ENCODE measurements around the gene PRKAA1. TPM values are rescaled to one million over a fixed set of nuclear protein-coding genes. Genes with fewer than 3 reads are reported as not detected.
"Not testable (repeated sequence)": the region's sequence is repeated elsewhere in the genome, so short reads cannot be mapped to it uniquely, and the experiment has no call there.

PRKAA1 gene
- total and polyA plus RNA-seq, 2 of the 13 experiments (the other 11 are each of a cell fraction or from before 2014, with no cell fraction given), result 36.6 to 58.0 TPM

DNA sequence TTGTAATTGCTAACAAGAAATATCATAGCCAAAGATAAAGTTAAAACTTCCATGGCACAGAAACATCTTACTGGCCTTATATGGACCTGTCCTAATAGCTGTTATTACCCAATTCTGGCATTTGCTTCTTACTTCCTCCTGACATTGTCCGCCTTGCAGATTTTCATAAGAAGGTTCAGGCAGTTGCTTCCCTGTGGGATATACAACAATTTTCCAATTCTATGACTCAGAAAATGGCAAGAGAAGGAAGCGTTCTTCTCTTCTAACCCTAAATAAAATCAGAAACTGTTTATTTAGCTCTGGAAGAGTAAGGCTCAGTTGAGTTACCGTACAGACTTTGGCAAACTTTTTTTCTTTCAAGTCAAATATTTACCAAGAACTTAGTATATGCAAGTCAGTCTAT lies 1.7 kb downstream of the PRKAA1 start (continued):
- TF ChIP-seq NFYB (CRISPR knock-in tag; IDR thresholded peaks at IDR 0.05), result no peak
- TF ChIP-seq ZNF703 (CRISPR knock-in tag; IDR thresholded peaks at IDR 0.05; ENCODE audit: borderline replicate concordance), result no peak
- TF ChIP-seq, protein P1, sequence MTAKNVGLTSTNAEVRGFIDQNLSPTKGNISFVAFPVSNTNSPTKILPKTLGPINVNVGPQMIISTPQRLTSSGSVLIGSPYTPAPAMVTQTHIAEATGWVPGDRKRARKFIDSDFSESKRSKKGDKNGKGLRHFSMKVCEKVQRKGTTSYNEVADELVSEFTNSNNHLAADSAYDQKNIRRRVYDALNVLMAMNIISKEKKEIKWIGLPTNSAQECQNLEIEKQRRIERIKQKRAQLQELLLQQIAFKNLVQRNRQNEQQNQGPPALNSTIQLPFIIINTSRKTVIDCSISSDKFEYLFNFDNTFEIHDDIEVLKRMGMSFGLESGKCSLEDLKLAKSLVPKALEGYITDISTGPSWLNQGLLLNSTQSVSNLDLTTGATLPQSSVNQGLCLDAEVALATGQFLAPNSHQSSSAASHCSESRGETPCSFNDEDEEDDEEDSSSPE (CRISPR knock-in tag; IDR thresholded peaks at IDR 0.05), result no peak
- no peak for TF ChIP-seq ZNF333 (CRISPR knock-in tag; IDR thresholded peaks at IDR 0.05; ENCODE audit: borderline replicate concordance)

DNA sequence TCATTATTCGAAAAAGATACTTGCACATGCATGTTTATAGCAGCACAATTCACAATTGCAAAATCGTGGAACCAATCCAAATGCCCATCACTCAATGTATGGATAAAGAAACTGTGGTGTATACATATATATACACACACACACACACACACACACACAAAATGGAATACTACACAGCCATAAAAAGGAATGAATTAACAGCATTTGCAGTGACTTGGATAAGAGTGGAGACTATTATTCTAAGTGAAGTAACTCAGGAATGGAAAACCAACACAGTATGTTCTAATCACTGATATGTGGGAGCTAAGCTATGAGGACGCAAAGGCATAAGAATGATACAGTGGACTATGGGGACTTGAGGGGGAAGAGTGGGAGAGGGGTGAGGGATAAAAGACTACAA lies 3.3 kb downstream of the PRKAA1 start:
- WGBS (ENCODE audit: low lambda C conversion rate), result 94% methylated on average over 3 of the region's 3 CpGs
- BruUV-seq (replicated peaks); intact Hi-C loops (cut with micrococcal nuclease; ENCODE audit: unreplicated experiment); H3K27ac ChIP-seq (ENCODE audit: extremely low read length, insufficient read depth, low read length); in situ Hi-C loops (cut with HindIII; ENCODE audit: extremely low pct_ligation_motif_present, low pct_unique_long_range_greater_than_20kb); H3K9ac ChIP-seq (ENCODE audit: insufficient read depth, low read depth, low read length); CTCF ChIA-PET (ENCODE audit: low intra/inter-chr PET ratio, low total read pairs); POLR2A ChIA-PET; H3K4me3 ChIP-seq (replicated peaks in 1 of 3; ENCODE audit: insufficient read depth in 1 of 3, low read depth in 2 of 3, low read length in 3 of 3); FAIRE-seq; H3K36me3 ChIP-seq (replicated peaks in 1 of 2; ENCODE audit: control insufficient read depth in 1 of 2, insufficient read depth in 2 of 2, low read length in 2 of 2); H3K4me2 ChIP-seq (ENCODE audit: low read depth, low read length); DNase-seq (ENCODE audit: low spot score); H2AFZ ChIP-seq (ENCODE audit: low read length); ATAC-seq; H3K27me3 ChIP-seq (ENCODE audit: control insufficient read depth in 1 of 2, insufficient read depth in 2 of 2, low read length in 2 of 2); H3K9me3 ChIP-seq (ENCODE audit: low read length): not testable (repeated sequence)
- H4K20me1 ChIP-seq (ENCODE audit: insufficient read depth, low read length), result peaks cover 12% of the 10 kb centered on the region
- peaks cover 78% of the 10 kb centered on the region for H3K4me1 ChIP-seq (ENCODE audit: insufficient read depth, low read length)
- peaks cover 75% of the 10 kb centered on the region for H3K79me2 ChIP-seq (ENCODE audit: insufficient read depth, low read length)

DNA sequence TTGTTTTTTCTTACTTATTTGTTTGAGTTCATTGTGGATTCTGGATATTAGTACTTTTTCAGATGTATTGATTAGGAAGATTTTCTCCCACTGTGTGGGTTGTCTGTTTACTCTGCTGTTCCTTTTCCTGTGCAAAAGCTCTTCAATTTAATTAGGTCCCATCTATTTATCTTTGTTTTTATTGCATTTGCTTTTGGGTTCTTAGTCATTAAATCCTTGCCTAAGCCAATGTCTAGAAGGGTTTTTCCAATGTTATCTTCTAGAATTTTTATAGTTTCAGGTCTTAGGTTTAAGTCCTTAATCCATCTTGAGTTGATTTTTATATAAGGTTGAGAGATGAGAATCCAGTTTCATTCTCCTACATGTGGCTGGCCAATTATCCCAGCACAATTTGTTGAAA lies 3.8 kb downstream of the PRKAA1 start:
- BruUV-seq (replicated peaks); DNase-seq (ENCODE audit: low spot score); in situ Hi-C loops (cut with HindIII; ENCODE audit: extremely low pct_ligation_motif_present, low pct_unique_long_range_greater_than_20kb); FAIRE-seq; H2AFZ ChIP-seq (ENCODE audit: low read length); ATAC-seq; intact Hi-C loops (cut with micrococcal nuclease; ENCODE audit: unreplicated experiment); H3K4me2 ChIP-seq (ENCODE audit: low read depth, low read length); H3K27me3 ChIP-seq (ENCODE audit: control insufficient read depth in 1 of 2, insufficient read depth in 2 of 2, low read length in 2 of 2); H3K9ac ChIP-seq (ENCODE audit: insufficient read depth, low read depth, low read length); CTCF ChIA-PET (ENCODE audit: low intra/inter-chr PET ratio, low total read pairs); H3K27ac ChIP-seq (ENCODE audit: extremely low read length, insufficient read depth, low read length); POLR2A ChIA-PET; H3K36me3 ChIP-seq (replicated peaks in 1 of 2; ENCODE audit: control insufficient read depth in 1 of 2, insufficient read depth in 2 of 2, low read length in 2 of 2); H3K9me3 ChIP-seq (ENCODE audit: low read length); H3K4me3 ChIP-seq (replicated peaks in 1 of 3; ENCODE audit: insufficient read depth in 1 of 3, low read depth in 2 of 3, low read length in 3 of 3): not testable (repeated sequence)
- peaks cover 78% of the 10 kb centered on the region for H3K4me1 ChIP-seq (ENCODE audit: insufficient read depth, low read length)
- H3K79me2 ChIP-seq (ENCODE audit: insufficient read depth, low read length), result peaks cover 81% of the 10 kb centered on the region
- H4K20me1 ChIP-seq (ENCODE audit: insufficient read depth, low read length), result peaks cover 12% of the 10 kb centered on the region

DNA sequence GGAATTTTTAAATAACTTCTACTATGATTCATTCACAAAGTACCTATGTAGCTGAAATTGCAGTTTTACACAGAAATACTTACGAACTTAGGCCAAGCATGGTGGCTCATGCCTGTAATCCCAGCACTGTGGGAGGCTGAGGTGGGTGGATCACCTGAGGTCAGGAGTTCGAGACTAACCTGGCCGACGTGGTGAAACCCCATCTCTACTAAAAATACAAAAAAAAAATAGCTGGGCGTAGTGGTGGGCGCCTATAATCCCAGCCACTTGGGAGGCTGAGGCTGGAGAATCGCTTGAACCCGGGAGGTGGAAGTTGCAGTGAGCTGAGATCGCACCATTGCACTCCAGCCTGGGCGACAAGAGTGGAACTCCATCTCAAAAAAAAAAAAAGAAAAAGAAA lies 5.5 kb downstream of the PRKAA1 start:
- ATAC-seq; in situ Hi-C loops (cut with HindIII; ENCODE audit: extremely low pct_ligation_motif_present, low pct_unique_long_range_greater_than_20kb); FAIRE-seq; H2AFZ ChIP-seq (ENCODE audit: low read length); POLR2A ChIA-PET; H3K36me3 ChIP-seq (replicated peaks in 1 of 2; ENCODE audit: control insufficient read depth in 1 of 2, insufficient read depth in 2 of 2, low read length in 2 of 2); CTCF ChIA-PET (ENCODE audit: low intra/inter-chr PET ratio, low total read pairs); H3K9ac ChIP-seq (ENCODE audit: insufficient read depth, low read depth, low read length); H3K9me3 ChIP-seq (ENCODE audit: low read length); H3K27me3 ChIP-seq (ENCODE audit: control insufficient read depth in 1 of 2, insufficient read depth in 2 of 2, low read length in 2 of 2); BruUV-seq (replicated peaks); DNase-seq (ENCODE audit: low spot score): not testable (repeated sequence)
- H3K4me3 ChIP-seq (replicated peaks in 1 of 3; ENCODE audit: insufficient read depth in 1 of 3, low read depth in 2 of 3, low read length in 3 of 3), result 0 out of 6 replicates have a peak overlapping the region, but pooled peaks of 1 of the 3 experiments have one; percentile 41
- peaks cover 89% of the 10 kb centered on the region for H3K4me1 ChIP-seq (ENCODE audit: insufficient read depth, low read length)
- peak overlapping the region; percentile 65; the same call in 1 of the 2 replicates for H3K4me2 ChIP-seq (ENCODE audit: low read depth, low read length)
- H3K27ac ChIP-seq (ENCODE audit: extremely low read length, insufficient read depth, low read length), result peak overlapping the region; percentile 75
- H3K79me2 ChIP-seq (ENCODE audit: insufficient read depth, low read length), result peaks cover 97% of the 10 kb centered on the region
- WGBS (ENCODE audit: low lambda C conversion rate), result 90% methylated on average over 10 of the region's 10 CpGs
- H4K20me1 ChIP-seq (ENCODE audit: insufficient read depth, low read length), result peaks cover 12% of the 10 kb centered on the region
- intact Hi-C loops (cut with micrococcal nuclease; ENCODE audit: unreplicated experiment), result loop anchor here (1.0 kb wide), 1 partner anchor 8 kb away; no protein-coding TSS in a partner anchor

All from HepG2 (cell line).